Loucy (cell line): Measurements from ENCODE around the gene PLAC8L1.

Experiments
- H2AFZ ChIP-seq: fragments of 200-600 bp; sonication (generic); 2 replicates; pipeline ENCODE4 v1.6.0; 2016; ENCODE audit warnings: antibody characterized with exemption, mild to moderate bottlenecking, low read length, moderate library complexity
- H3F3A ChIP-seq: fragments of 200-600 bp; 2 replicates; pipeline ENCODE4 v1.6.0; 2016; ENCODE audit warnings: antibody characterized with exemption, low read depth, mild to moderate bottlenecking
- H3K27me3 ChIP-seq: fragments of 200-600 bp; sonication (generic); 2 replicates; pipeline ENCODE4 v1.6.1; 2014; ENCODE audit warnings: low read length, mild to moderate bottlenecking; ENCODE audit not compliant: insufficient read depth, poor library complexity, severe bottlenecking
- H3K36me3 ChIP-seq: fragments of 200-600 bp; sonication (generic); 2 replicates; pipeline ENCODE4 v1.6.1; 2016; ENCODE audit warnings: low read length; ENCODE audit not compliant: insufficient read depth
- H3K4me1 ChIP-seq: fragments of 200-600 bp; sonication (generic); 2 replicates; pipeline ENCODE4 v1.5.1; 2014; ENCODE audit warnings: low read length, mild to moderate bottlenecking; ENCODE audit not compliant: insufficient read depth, poor library complexity, severe bottlenecking
- H3K4me2 ChIP-seq: fragments of 200-600 bp; sonication (generic); 2 replicates; pipeline ENCODE4 v1.6.0; 2014; ENCODE audit warnings: antibody characterized with exemption, low read length, low read depth, mild to moderate bottlenecking; ENCODE audit not compliant: poor library complexity, severe bottlenecking
- H3K4me3 ChIP-seq: fragments of 200-600 bp; sonication (generic); 2 replicates; pipeline ENCODE4 v1.5.1; 2014; ENCODE audit warnings: low read length, mild to moderate bottlenecking, mixed read lengths; ENCODE audit not compliant: poor library complexity, severe bottlenecking
- H3K79me2 ChIP-seq: fragments of 200-600 bp; sonication (generic); 2 replicates; pipeline ENCODE4 v1.6.1; 2014; ENCODE audit warnings: low read length; ENCODE audit not compliant: insufficient read depth
- H3K9ac ChIP-seq: fragments of 200-600 bp; sonication (generic); 2 replicates; pipeline ENCODE4 v1.6.0; 2014; ENCODE audit warnings: mild to moderate bottlenecking, low read depth, low read length, moderate library complexity; ENCODE audit not compliant: poor library complexity, severe bottlenecking
- H3K9me2 ChIP-seq: fragments of 200-600 bp; sonication (generic); replicated peaks from 2 replicates; pipeline ENCODE4 v1.6.1; 2016; ENCODE audit warnings: low read depth, low read length, mixed read lengths
- H3K9me3 ChIP-seq: fragments of 200-600 bp; sonication (generic); 2 replicates; pipeline ENCODE4 v1.6.1; 2014; ENCODE audit warnings: mild to moderate bottlenecking, antibody characterized with exemption, low read length, low read depth; ENCODE audit not compliant: insufficient read depth
- H4K20me1 ChIP-seq: fragments of 200-600 bp; sonication (generic); 2 replicates; pipeline ENCODE4 v1.6.0; 2014; ENCODE audit warnings: antibody characterized with exemption, low read length, mild to moderate bottlenecking; ENCODE audit not compliant: insufficient read depth, poor library complexity, severe bottlenecking
- CTCF ChIP-seq: fragments of 200-600 bp; sonication (generic); conservative IDR thresholded peaks from 2 replicates; pipeline ENCODE4 v1.5.1; 2014; ENCODE audit warnings: mild to moderate bottlenecking, antibody characterized with exemption, low read length
- EZH2phosphoT487 ChIP-seq: fragments of 200-600 bp; IDR thresholded peaks from 2 replicates; pipeline ENCODE4 v1.6.1; 2018; ENCODE audit warnings: antibody characterized with exemption, mild to moderate bottlenecking, moderate library complexity, borderline replicate concordance

Gene PLAC8L1

GRCh38 chr5:146049704-146050026 lies 55.7 kb downstream of the PLAC8L1 start:
- no peaks in the 10 kb centered on the region for H3F3A ChIP-seq
- H3K4me2 ChIP-seq = no peak overlapping the region
- no peak for TF ChIP-seq CTCF
- no peak for TF ChIP-seq EZH2phosphoT487
- H3K9me2 ChIP-seq = no peaks in the 10 kb centered on the region
- no peak overlapping the region for H3K9ac ChIP-seq
- no peak overlapping the region for H3K4me3 ChIP-seq
- H4K20me1 ChIP-seq = no peaks in the 10 kb centered on the region
- H2AFZ ChIP-seq = no peak overlapping the region
- peaks cover 11% of the 10 kb centered on the region for H3K4me1 ChIP-seq
- H3K27me3 ChIP-seq = no peaks in the 10 kb centered on the region
- no peaks in the 10 kb centered on the region for H3K36me3 ChIP-seq
- H3K9me3 ChIP-seq = no peaks in the 10 kb centered on the region
- H3K79me2 ChIP-seq = no peaks in the 10 kb centered on the region

- H2AFZ ChIP-seq = no peak overlapping the region
- no peaks in the 10 kb centered on the region for H3K36me3 ChIP-seq
- H3K4me2 ChIP-seq = no peak overlapping the region
- no peak overlapping the region for H3K4me3 ChIP-seq
- H3K27me3 ChIP-seq = no peaks in the 10 kb centered on the region
- no peaks in the 10 kb centered on the region for H3F3A ChIP-seq
- H3K9me3 ChIP-seq = no peaks in the 10 kb centered on the region
- no peak overlapping the region for H3K9ac ChIP-seq
- H3K9me2 ChIP-seq = no peaks in the 10 kb centered on the region
- no peaks in the 10 kb centered on the region for H3K79me2 ChIP-seq
- peak; percentile 71 for TF ChIP-seq CTCF
- no peak for TF ChIP-seq EZH2phosphoT487
- H3K4me1 ChIP-seq = peaks cover 11% of the 10 kb centered on the region
- H4K20me1 ChIP-seq = no peaks in the 10 kb centered on the region
Observed at GRCh38 chr5:146048994-146049703, 56.2 kb downstream of the PLAC8L1 start.

GRCh38 chr5:146047396-146047795 lies 58.0 kb downstream of the PLAC8L1 start:
- Histone ChIP-seq H3K4me2 (peak overlapping the region; percentile 18), H3K79me2 (no peaks in the 10 kb centered on the region), H3K4me3 (no peak overlapping the region), H3K4me1 (peaks cover 17% of the 10 kb centered on the region), H3F3A (no peaks in the 10 kb centered on the region), H3K9me2 (no peaks in the 10 kb centered on the region), H3K9ac (no peak overlapping the region), H3K9me3 (no peaks in the 10 kb centered on the region), H3K36me3 (no peaks in the 10 kb centered on the region), H3K27me3 (no peaks in the 10 kb centered on the region), H2AFZ (peak overlapping the region; percentile 18; the same call in 1 of the 2 replicates), H4K20me1 (no peaks in the 10 kb centered on the region)
- TF ChIP-seq CTCF (no peak), EZH2phosphoT487 (no peak)
